Measurements from ENCODE around the gene LY6G6C. TPM values are rescaled to one million over a fixed set of nuclear protein-coding genes. Genes with fewer than 3 reads are reported as not detected.

The LY6G6C gene
- total RNA-seq (2014; rRNA removed; shearing (Covaris generic)) = not detected in 2 replicates

GRCh38 chr6:31721351-31722020, at the start of gene LY6G6C:
TSS of gene LY6G6C (minus strand) at chr6:31721746. CDS start at chr6:31721679, 67 bp downstream.
- DNase-seq (ENCODE audit: low spot score) = no peak

DNA sequence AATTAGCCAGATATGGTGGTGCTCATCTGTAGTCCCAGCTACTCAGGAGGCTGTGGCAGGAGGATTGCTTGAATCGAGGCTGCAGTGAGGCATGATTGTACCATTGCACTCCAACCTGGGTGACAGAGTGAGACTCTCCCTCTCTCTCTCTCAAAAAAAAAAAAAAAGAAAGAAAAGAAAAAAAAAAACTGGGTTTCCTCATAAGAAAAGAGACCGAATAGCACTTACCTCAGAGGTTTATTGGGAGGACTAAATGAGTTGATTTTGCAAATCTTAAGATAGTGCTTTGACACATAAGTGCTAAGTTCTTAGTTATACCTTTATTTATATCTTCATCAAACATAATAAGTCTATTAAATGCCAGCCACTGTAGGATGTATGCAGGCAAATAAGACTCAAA, 49.3 kb upstream of the LY6G6C start:
- DNase-seq (ENCODE audit: low spot score) = no peak

GRCh38 chr6:31769684-31770371, 48.3 kb upstream of the LY6G6C start:
- DNase-seq (ENCODE audit: low spot score) = peak; percentile 86

- no peak for DNase-seq (ENCODE audit: low spot score)
These were observed 47.1 kb upstream of the LY6G6C start for GRCh38 chr6:31768363-31769257.

DNA sequence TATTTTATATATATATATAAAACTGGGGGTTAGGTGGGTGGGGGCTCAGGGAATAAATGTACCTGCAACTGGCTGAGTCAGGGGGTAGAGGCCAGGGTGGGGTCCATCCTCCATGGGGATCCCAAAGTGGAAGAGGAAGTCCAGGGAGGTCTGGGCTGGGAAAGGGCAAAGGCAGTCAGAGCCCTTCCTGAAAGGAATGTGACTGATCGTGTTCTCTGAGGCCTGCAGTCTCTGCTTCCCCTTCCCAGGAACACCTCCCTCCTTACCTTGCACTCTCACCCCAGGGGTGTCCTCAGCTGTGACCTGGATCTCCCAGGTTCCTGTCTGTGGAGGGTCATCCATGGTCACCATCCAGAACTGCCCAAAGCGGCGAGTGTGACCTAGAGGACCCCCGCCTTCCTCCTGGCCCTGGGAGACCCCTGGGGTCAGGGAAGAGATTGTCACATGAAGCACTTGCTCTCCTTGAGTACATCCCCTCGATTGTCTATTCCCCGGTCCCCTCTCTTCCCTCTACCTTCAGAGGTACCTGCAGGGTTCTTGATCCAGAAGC, 45.6 kb upstream of the LY6G6C start:
- DNase-seq (ENCODE audit: low spot score) = no peak

DNA sequence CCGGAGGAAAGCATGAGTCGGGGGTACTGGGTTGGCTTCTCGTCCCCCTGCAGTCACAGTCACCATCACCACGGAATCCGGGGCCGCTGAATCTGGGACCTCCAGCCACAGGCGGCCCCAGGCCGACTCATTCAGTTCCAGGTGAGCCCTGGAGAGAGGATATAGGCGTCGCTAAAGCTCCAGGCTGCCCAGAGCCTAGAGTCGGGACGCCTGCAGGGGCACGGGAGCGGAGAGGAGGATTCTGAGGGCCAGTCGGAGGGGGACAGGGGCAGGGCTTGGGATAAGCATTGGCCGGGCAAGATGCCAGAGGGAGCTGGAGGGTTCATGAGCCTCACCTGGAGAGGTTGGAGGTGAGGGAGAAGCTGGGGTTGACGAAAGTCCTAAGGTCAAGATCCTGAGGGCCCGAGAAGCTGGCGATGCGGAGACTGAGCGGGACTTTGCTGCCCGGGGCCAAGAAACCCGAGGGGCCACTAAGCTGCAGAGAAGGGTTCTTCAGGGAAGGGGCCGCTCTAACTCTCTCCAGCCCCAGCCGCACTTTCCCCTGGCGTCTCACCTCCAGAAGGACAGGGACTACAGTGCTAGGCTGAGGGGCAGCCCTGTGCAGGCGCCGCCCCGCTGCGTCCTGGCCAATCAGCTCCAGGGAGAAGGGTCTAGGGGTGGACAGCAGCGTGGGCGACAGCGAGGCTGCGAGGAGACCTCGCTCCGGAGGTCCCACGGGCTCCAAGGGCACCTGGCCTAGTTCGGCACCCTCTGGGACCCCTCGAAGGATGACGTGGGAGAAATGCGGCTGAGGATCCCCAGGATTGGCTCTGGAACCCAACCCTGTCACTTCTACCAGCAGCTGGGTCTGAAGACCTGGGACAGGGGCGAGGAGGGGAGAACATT, 44.6 kb upstream of the LY6G6C start:
- DNase-seq (ENCODE audit: low spot score) = no peak

- DNase-seq (ENCODE audit: low spot score) = no peak
These were observed 44.0 kb upstream of the LY6G6C start for GRCh38 chr6:31765559-31765909.

DNA sequence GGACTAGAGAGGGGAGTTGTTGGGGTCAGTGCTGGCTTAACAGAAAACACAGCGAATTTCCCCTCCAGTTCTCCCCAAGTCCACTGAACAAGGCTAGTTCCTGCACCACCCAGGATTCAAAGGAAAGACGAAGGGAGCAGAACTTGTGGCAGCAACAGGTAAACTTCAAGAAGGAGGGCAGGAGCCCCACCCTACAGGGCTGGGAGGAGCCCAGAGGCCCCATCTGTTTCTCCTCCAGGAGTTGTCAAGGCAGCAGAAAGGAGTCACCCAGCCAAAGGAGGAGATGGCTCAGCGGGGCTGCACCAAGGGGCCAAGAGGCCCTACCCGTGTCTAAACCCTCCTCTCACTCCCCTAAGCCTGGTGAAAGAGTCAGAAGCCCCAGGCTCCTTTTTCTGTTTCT, 42.7 kb upstream of the LY6G6C start:
- no peak for DNase-seq (ENCODE audit: low spot score)

- peak; percentile 38 for DNase-seq (ENCODE audit: low spot score)
These were observed 42.0 kb upstream of the LY6G6C start for GRCh38 chr6:31763619-31763940.

DNA sequence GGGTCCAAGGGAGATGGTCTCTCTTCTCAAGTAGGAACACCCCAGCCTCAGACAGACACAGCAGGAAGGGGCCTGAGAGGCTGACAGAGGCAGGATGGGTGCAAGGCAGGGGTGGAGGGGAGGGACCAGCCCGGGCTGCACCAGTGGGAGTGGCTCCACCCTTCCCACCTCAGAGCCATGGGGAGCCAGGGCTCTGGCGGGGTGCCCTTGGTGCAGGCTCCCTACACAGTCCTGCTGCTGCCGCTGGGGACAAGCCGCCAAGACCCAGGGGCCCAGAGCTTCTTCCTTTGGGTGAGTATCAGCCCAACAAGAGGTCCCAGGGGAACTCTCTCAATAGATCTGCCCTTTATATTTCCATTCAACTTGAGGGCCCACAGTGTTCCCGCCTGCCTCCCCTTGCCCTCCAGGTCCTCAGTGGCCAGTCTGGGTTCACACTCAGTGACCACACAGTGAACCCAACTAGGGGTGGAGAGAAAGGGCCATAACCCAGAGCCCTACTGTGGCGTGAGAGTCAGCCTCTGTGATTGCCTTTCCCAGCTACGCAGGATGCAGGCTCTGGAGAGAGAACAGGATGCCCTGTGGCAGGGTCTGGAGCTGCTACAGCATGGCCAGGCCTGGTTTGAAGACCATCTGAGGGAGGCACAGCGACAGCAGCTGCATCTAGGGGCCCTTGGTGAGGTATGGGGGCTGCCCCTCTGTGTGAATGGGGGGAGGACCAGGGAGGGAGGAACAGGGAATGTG, 41.5 kb upstream of the LY6G6C start:
- no peak for DNase-seq (ENCODE audit: low spot score)

DNA sequence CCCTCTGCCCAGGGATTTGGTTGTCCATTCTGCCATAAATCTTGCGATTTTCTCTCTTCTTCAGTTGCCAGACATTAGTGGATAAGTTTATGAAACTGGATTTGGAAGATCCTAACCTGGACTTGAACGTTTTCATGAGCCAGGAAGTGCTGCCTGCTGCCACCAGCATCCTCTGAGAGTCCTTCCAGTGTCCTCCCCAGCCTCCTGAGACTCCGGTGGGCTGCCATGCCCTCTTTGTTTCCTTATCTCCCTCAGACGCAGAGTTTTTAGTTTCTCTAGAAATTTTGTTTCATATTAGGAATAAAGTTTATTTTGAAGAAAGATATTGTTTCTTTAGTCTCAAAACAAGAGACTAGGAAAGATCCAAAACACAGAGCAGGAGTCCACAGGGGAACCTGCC, 40.8 kb upstream of the LY6G6C start, which contains the start of gene SAPCD1:
Gene SAPCD1 (plus strand): TSS at position 301 of the 400 bp plus-strand sequence. CDS start 399 bp downstream, outside the sequence.
- DNase-seq (ENCODE audit: low spot score) = no peak

GRCh38 chr6:31761343-31761742, 39.8 kb upstream of the LY6G6C start:
- DNase-seq (ENCODE audit: low spot score) = no peak

DNA sequence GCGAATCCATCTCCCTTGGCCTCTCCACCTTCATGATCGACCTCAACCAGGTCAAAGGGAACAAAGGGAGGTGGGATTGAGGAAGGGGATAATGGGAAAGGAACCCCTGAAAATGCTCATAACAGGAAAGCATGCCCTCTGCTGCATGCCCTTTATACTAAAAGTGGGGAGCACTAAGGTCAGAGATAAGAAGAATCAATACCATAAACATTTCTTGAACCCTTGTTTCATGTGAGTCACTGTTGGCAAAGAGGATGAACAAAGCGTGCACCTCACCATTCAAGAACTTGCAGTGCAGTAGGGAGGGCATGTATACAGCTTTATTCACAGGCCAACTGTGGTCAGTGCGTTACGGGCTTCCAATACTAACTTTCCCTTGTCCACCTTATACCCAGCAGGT, 39.2 kb upstream of the LY6G6C start:
- no peak for DNase-seq (ENCODE audit: low spot score)

DNA sequence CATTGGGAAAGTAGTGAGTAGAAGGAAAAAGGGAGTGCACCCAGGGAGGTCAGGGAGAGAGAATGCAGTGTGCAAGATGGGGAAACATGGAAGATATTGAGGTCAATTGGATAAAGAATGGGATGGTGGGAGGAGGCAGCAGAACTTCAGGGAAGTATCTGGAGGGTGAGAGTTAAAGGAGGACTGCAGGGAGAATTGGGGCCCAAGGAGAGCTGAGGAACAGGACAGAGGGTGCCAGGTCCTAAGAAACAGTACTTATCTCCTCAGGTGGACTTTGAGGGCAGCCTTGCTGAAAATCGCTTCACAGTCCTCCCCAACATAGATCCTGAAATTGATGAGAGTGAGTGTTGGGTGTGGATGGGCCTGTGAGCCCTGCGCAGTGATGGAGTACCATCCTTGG, 36.7 kb upstream of the LY6G6C start:
- DNase-seq (ENCODE audit: low spot score) = no peak

DNA sequence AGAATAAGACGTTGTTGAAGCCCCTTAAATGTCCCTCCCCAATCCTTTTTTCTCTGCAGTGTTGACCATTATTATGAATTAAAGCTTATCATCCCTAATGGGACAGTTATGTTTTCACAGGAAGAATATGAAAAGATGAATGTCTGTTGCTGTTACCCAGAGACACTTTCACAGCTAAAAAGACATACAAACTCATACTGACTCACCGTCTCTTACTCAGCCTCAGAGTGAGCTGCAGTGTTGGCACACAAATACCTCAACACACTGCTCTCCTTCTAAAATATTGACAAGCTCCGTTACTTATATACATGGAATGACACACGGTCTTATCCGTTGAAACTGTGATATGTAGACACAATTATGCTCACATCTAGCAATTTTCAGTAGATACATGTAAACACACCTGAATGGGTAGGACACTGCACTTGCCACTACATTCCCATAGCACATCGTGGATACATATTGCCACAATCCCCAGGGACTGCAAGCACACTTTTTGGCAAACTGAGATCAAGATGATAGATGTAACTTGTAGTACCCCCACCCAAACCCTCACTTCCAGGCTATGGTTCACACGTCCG, 31.3 kb upstream of the LY6G6C start:
- DNase-seq (ENCODE audit: low spot score) = no peak

- DNase-seq (ENCODE audit: low spot score) = no peak
These were observed 29.0 kb upstream of the LY6G6C start for GRCh38 chr6:31750411-31751022.

GRCh38 chr6:31749301-31750036, 27.9 kb upstream of the LY6G6C start:
- DNase-seq (ENCODE audit: low spot score) = no peak

GRCh38 chr6:31744422-31744821, 22.9 kb upstream of the LY6G6C start:
- no peak for DNase-seq (ENCODE audit: low spot score)

- DNase-seq (ENCODE audit: low spot score) = no peak
These were observed 21.3 kb upstream of the LY6G6C start for GRCh38 chr6:31742894-31743293.
